Neural crest cell (in vitro differentiated cells): ENCODE data around the gene ZNF710. TPM values are rescaled to one million over a fixed set of nuclear protein-coding genes. Genes with fewer than 3 reads are reported as not detected.
A peak's percentile ranks its signal among the peaks of the same experiment; 100 is the strongest.

Source experiments
- DNase-seq: peaks from one replicate; pipeline ENCODE4 v3.0.0; 2021; ENCODE audit warnings: low read depth, mixed read lengths, low spot score
- H3K27ac Mint-ChIP-seq: one replicate; pipeline ENCODE4 v1.8.0; 2021; ENCODE audit warnings: mild to moderate bottlenecking, mixed read lengths; ENCODE audit not compliant: unreplicated experiment
- H3K27me3 Mint-ChIP-seq: 2 replicates; pipeline ENCODE4 v1.8.0; 2021; ENCODE audit warnings: low read depth, mild to moderate bottlenecking, mixed read lengths
- H3K36me3 Mint-ChIP-seq: 2 replicates; pipeline ENCODE4 v1.8.0; 2021; ENCODE audit warnings: low read depth, mild to moderate bottlenecking, mixed read lengths
- H3K4me1 Mint-ChIP-seq: 2 replicates; pipeline ENCODE4 v1.8.0; 2021; ENCODE audit warnings: mixed read lengths
- H3K4me3 Mint-ChIP-seq: one replicate; pipeline ENCODE4 v1.8.0; 2021; ENCODE audit warnings: mild to moderate bottlenecking, mixed read lengths
- H3K9me3 Mint-ChIP-seq: 2 replicates; pipeline ENCODE4 v1.8.0; 2021; ENCODE audit warnings: mixed read lengths
- total RNA-seq: library from RNA; stranded (reverse); gene quantifications from 2 replicates; pipeline ENCODE4 v1.2.1, GENCODE V29; 2021
- TF ChIP-seq, protein P1 (sequence below): fragments of 200-600 bp; sonication (generic); conservative IDR thresholded peaks from 2 replicates; pipeline ENCODE4 v1.5.0; 2021; ENCODE audit warnings: antibody characterized with exemption, mild to moderate bottlenecking

The ZNF710 gene
- total RNA-seq, 1 donor from 2014 or later = 64.4 TPM

DNA sequence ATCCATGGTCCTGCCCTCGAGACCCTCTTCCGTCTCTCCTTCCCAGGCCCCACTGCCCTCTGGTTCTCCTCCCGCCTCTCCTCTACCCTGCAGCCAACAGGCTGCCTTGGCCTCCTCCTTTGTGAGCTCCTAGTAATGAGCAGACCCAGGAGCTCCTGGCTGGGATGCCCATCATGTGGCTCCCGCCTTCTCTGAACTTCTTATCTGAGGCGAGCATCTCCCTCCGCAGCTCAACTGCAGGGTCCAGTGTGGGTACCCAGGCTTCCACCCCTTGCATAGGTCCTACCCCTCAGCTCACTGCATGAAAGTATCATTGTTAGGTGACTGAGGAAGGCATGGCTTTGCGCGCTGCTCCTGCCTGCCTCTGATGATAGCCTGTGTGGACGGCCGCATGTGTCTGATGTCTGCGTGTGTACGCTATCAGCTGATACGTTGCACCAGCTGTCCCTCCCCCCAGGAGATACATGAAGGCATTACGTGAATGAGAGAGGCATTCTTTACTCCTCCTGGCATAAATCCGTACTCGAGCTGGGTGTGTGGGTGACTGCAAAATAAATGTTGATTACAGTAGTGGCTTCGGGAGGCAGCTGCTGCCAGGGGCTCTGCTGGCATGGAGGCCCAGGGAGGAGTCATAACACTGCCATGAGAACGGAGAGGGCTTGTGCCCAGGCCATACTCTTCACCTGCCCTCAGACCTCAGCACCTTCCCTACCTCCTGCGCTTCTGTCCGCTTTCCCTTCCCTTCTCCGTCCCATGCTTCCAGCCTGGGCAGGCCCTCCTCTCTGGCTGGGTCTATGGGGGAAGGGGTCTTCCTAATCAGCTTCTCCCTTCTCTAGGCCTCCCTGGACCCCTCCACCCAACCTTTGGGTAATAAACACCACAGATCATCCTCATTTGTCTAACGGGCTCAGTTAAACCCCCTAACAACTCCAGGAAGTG is 48.8 kb downstream of the ZNF710 start:
- no peaks in the 10 kb centered on the region for H3K27me3 Mint-ChIP-seq
- peak overlapping the region; percentile 17 for H3K4me3 Mint-ChIP-seq
- peak overlapping the region; percentile 72 for H3K27ac Mint-ChIP-seq
- no peaks in the 10 kb centered on the region for H3K36me3 Mint-ChIP-seq
- peaks cover 60% of the 10 kb centered on the region for H3K4me1 Mint-ChIP-seq
- DNase-seq = no peak
- TF ChIP-seq, protein P1, sequence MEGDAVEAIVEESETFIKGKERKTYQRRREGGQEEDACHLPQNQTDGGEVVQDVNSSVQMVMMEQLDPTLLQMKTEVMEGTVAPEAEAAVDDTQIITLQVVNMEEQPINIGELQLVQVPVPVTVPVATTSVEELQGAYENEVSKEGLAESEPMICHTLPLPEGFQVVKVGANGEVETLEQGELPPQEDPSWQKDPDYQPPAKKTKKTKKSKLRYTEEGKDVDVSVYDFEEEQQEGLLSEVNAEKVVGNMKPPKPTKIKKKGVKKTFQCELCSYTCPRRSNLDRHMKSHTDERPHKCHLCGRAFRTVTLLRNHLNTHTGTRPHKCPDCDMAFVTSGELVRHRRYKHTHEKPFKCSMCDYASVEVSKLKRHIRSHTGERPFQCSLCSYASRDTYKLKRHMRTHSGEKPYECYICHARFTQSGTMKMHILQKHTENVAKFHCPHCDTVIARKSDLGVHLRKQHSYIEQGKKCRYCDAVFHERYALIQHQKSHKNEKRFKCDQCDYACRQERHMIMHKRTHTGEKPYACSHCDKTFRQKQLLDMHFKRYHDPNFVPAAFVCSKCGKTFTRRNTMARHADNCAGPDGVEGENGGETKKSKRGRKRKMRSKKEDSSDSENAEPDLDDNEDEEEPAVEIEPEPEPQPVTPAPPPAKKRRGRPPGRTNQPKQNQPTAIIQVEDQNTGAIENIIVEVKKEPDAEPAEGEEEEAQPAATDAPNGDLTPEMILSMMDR = no peak
- no peaks in the 10 kb centered on the region for H3K9me3 Mint-ChIP-seq

DNA sequence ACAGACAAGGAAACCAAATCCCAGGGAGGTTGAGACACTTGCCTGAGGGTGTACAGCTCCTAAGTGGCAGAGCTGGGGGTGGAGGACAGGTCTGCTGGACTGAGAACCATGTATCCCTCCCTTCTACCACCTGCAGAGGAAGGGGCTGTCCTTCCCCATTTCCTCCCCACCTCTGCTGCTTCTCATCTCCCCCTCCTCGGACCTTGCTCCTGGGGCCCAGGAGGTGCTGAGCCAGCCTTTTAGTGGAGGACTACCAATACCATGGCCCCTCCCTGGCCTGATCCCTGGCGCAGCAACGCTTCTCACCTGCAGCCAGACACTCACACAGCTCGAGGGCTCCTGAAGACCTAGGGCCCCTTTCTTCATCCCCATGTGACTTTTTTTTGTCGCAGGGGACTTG is 50.8 kb downstream of the ZNF710 start:
- Mint-ChIP-seq H3K4me1 (peaks cover 54% of the 10 kb centered on the region), H3K4me3 (no peak overlapping the region), H3K9me3 (no peaks in the 10 kb centered on the region), H3K36me3 (no peaks in the 10 kb centered on the region), H3K27me3 (no peaks in the 10 kb centered on the region), H3K27ac (no peak overlapping the region)
- TF ChIP-seq, protein P1 = no peak
- DNase-seq = no peak

DNA sequence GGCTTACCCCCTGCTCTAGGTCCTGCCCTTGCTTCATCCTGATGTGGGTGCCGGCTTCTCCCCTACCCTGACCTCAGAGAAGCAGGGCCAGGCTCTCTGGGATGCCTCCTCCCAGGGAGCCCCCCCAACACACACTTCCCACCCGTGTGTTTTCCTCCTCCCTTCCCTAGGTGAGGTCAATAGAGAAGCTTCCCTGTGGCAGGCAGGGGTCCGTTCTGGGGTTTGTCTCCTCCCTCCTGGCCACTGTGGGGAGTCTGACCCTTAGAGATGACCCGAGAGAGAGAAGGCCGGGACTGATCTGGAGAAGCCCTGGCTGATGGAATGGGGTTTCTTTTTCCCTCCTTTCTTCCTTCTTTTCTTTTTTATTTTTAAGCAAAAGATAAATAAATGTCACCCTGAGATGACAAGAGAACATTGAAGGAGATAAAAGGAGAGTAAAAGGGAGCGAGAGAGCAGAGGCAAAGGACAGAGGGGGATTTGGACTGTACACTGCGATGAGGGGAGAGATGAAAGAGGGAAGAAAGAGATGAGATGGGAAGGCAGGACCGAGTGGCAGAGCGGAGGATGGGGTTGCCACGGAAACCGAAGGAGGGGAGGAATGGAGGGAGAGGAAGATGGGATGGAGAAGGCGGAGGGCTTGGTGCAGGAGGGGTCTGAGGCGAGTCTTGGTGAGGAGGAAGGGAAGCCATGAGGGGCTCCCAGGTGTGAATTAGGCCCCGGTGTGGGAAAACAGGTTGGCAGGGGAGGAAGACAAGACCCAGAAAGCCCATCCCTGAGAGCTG is 52.8 kb downstream of the ZNF710 start:
- TF ChIP-seq, protein P1 = no peak
- Mint-ChIP-seq H3K4me3 (peak overlapping the region; percentile 27), H3K27me3 (no peaks in the 10 kb centered on the region), H3K36me3 (no peaks in the 10 kb centered on the region), H3K9me3 (no peaks in the 10 kb centered on the region), H3K27ac (peak overlapping the region; percentile 89), H3K4me1 (peaks cover 59% of the 10 kb centered on the region)
- DNase-seq = no peak

DNA sequence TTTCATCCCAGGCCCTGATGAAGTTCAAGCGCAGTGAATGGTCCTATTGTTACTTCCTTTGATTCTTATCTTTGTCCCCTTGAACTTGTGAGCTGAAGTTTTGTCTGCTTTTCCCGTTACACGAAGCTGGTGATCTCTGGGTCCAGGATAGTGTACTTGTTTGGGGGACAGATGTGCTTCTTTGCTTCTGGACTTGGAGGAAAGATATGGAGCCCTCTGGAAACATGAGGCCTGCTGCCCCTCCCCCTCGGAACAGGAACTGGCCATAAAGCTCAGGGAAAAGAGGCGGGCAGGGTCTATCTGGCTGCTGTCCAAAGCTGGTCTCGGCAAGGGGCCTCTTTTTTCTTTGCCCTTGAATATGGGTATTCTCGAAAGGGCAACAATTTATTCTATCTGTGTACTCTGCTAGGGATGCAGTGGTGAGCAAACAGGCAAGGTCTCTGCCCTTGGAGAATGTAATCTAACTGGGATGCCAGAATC is 53.5 kb downstream of the ZNF710 start:
- H3K9me3 Mint-ChIP-seq = no peaks in the 10 kb centered on the region
- TF ChIP-seq, protein P1 = no peak

DNA sequence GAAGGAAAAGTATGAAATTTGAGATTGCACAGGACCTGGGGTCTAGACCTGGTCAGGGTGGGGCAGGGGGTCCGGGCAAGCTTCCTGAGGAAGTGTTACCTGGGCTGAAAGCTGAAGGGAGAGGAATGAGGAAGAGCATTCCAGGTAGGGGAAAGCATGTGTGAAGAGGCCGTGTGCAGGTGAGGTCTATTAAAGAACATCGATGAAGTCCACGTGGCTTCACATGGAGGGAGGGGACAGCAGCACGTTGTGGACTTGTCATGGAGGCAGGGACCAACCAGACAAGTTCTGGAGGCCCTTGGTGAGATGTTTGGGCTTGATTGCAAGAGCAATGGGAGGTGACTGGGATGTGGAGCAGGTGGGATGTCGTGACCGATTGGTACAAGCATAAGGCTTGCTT is 54.1 kb downstream of the ZNF710 start:
- Mint-ChIP-seq H3K4me3 (no peak overlapping the region), H3K4me1 (peaks cover 59% of the 10 kb centered on the region), H3K36me3 (no peaks in the 10 kb centered on the region), H3K9me3 (no peaks in the 10 kb centered on the region), H3K27ac (peak overlapping the region; percentile 68), H3K27me3 (no peaks in the 10 kb centered on the region)
- DNase-seq = no peak
- TF ChIP-seq, protein P1 = no peak

More for the DNA sequence above, 53.5 kb downstream of the ZNF710 start:
- peaks cover 59% of the 10 kb centered on the region for H3K4me1 Mint-ChIP-seq
- H3K4me3 Mint-ChIP-seq = peak overlapping the region; percentile 2
- H3K36me3 Mint-ChIP-seq = no peaks in the 10 kb centered on the region
- H3K27ac Mint-ChIP-seq = peak overlapping the region; percentile 40
- no peaks in the 10 kb centered on the region for H3K27me3 Mint-ChIP-seq
- no peak for DNase-seq
